RPMI8226 (cell line): ENCODE measurements around the gene RASIP1.

ENCODE experiments used
- DNase-seq: peaks from one replicate; pipeline ENCODE4 v3.0.0-alpha.2; 2015

The RASIP1 gene

GRCh38 chr19:48672994-48673393 lies 67.4 kb downstream of the RASIP1 start, which contains the start of gene NTN5:
Gene NTN5 (minus strand): TSS chr19:48673017. CDS start chr19:48670986, 2,031 bp downstream.
- DNase-seq: no peak

GRCh38 chr19:48671446-48671995 lies 68.9 kb downstream of the RASIP1 start:
- no peak for DNase-seq

- no peak for DNase-seq
These were observed 69.5 kb downstream of the RASIP1 start for GRCh38 chr19:48670699-48671445.
